OCI-LY7 (cell line): ENCODE results near the gene POPDC2. TPM values are rescaled to one million over a fixed set of nuclear protein-coding genes. Genes with fewer than 3 reads are reported as not detected.

ENCODE experiments used
- BruUV-seq: library from RNA; stranded (reverse); fragments of 400-500 nt; replicated peaks from 2 replicates; lab custom pipeline; 2021; lab: Mats Ljungman, UMichigan
- CTCF ChIA-PET: fragments of 300-600 bp; sonication (Branson Sonifier 250); formaldehyde crosslinking; loops from one replicate; lab custom pipeline; 2022; ENCODE audit warnings: antibody characterized with exemption; ENCODE audit not compliant: unreplicated experiment; lab: Charles Lee
- POLR2A ChIA-PET: fragments of 300-600 bp; sonication (Branson Sonifier 250); formaldehyde crosslinking; loops from one replicate; lab custom pipeline; 2022; ENCODE audit warnings: antibody characterized with exemption; lab: Charles Lee
- DNase-seq: peaks from one replicate; pipeline ENCODE4 v3.0.0-alpha.2; 2015; ENCODE audit warnings: low spot score
- H2AFZ ChIP-seq: fragments of 200-600 bp; sonication (generic), shearing (Covaris generic); 2 replicates; pipeline ENCODE4 v1.6.1; 2014; ENCODE audit warnings: mild to moderate bottlenecking, antibody characterized with exemption, low read length, moderate library complexity
- H3K27ac ChIP-seq: fragments of 200-600 bp; sonication (generic); 2 replicates; pipeline ENCODE4 v1.5.1; 2014; ENCODE audit warnings: mixed run types, low read depth, mild to moderate bottlenecking, moderate library complexity, low read length, inconsistent platforms; ENCODE audit not compliant: poor library complexity, severe bottlenecking
- H3K36me3 ChIP-seq: fragments of 200-600 bp; sonication (generic); 2 replicates; pipeline ENCODE4 v1.6.1; 2014; ENCODE audit warnings: mild to moderate bottlenecking, antibody characterized with exemption, low read length, moderate library complexity, mixed read lengths; ENCODE audit not compliant: insufficient read depth
- H3K4me1 ChIP-seq: fragments of 200-600 bp; sonication (generic); 2 replicates; pipeline ENCODE4 v1.5.1; 2014; ENCODE audit warnings: mild to moderate bottlenecking, low read length; ENCODE audit not compliant: insufficient read depth, poor library complexity, severe bottlenecking
- H3K4me2 ChIP-seq: fragments of 200-600 bp; sonication (generic); 2 replicates; pipeline ENCODE4 v1.6.1; 2014; ENCODE audit warnings: mild to moderate bottlenecking, low read length
- H3K4me3 ChIP-seq: fragments of 200-600 bp; sonication (generic); 2 replicates; pipeline ENCODE4 v1.5.1; 2014; ENCODE audit warnings: mild to moderate bottlenecking, low read depth, low read length; ENCODE audit not compliant: poor library complexity, severe bottlenecking
- H3K79me2 ChIP-seq: fragments of 200-600 bp; sonication (generic); 2 replicates; pipeline ENCODE4 v1.6.1; 2016; ENCODE audit warnings: low read depth, mild to moderate bottlenecking, low read length, moderate library complexity, mixed read lengths; ENCODE audit not compliant: insufficient read depth
- H3K9me2 ChIP-seq: fragments of 200-600 bp; sonication (generic); 2 replicates; pipeline ENCODE4 v1.6.1; 2016; ENCODE audit warnings: mild to moderate bottlenecking, low read length, mixed read lengths; ENCODE audit not compliant: insufficient read depth
- H3K9me3 ChIP-seq: fragments of 200-600 bp; sonication (generic); 2 replicates; pipeline ENCODE4 v1.6.1; 2014; ENCODE audit warnings: mild to moderate bottlenecking, mixed run types, low read length, mixed read lengths
- H4K20me1 ChIP-seq: fragments of 200-600 bp; sonication (generic); 2 replicates; pipeline ENCODE4 v1.6.1; 2014; ENCODE audit warnings: mild to moderate bottlenecking, antibody characterized with exemption, low read length, moderate library complexity, mixed read lengths; ENCODE audit not compliant: insufficient read depth
- CTCF ChIP-seq: fragments of 200-600 bp; sonication (generic); conservative IDR thresholded peaks from 2 replicates; pipeline ENCODE4 v1.5.1; 2014; ENCODE audit warnings: mild to moderate bottlenecking, antibody characterized with exemption, low read length, moderate library complexity, mixed read lengths
- EZH2phosphoT487 ChIP-seq: fragments of 200-600 bp; sonication (generic); IDR thresholded peaks from 2 replicates; pipeline ENCODE4 v1.6.1; 2018; ENCODE audit warnings: low read depth, borderline replicate concordance, mild to moderate bottlenecking, mixed run types, antibody characterized with exemption, low read length, moderate library complexity, mixed read lengths
- intact Hi-C: fragments of 100-400 bp; cut with micrococcal nuclease; formaldehyde crosslinking; loops from one replicate; pipeline ENCODE4 v1.10.0; 2022; ENCODE audit not compliant: unreplicated experiment
- total RNA-seq, 2 experiments: library from RNA; depleted of rRNA in 1 of 2; stranded (reverse); fragments of >200 nt in 1 of 2; shearing (Covaris generic) in 1 of 2; gene quantifications; 2 replicates each; pipeline ENCODE4 v1.2.3, GENCODE V29; 2014 to 2022

POPDC2 gene
- total RNA-seq, 2 experiments from 2014 or later: 0.16 to 1.3 TPM

DNA sequence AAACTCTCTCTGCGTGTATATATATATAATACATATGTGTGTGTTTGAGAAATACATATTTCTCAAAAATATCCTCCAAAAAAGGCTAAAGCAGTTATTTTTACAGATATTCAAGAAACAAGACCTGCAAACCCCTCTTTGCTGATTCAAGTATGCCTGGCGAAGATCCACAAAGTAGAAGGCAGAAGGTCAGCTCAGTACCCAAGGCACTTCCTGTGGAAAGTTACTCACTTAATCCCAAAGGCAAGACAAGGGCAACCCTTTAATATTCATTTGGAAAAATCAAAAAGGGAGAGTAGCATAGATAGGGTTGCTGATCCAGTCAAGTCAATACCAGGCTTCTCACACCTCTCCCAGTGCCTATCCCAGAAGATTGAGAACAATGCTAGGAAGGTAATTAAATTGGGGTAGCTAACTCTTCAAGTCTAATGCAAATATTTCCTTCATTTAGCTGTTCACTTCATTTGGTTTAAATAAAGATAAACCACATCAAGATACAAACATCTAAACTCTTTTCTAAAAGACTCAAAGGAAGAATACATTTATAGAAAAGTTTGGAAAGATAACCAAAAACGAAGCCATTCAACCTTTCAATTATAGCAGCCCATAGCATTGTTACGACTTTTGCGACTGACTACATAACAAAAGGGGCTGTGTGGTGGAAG, 9.6 kb upstream of the POPDC2 start:
- peaks cover 88% of the 10 kb centered on the region for H3K36me3 ChIP-seq
- H4K20me1 ChIP-seq: peaks cover under 1% of the 10 kb centered on the region; the same call in 1 of the 2 replicates
- TF ChIP-seq EZH2phosphoT487 (no peak), CTCF (no peak)
- ChIA-PET CTCF (no interaction called here), POLR2A (no interaction called here)
- H3K4me1 ChIP-seq: peaks cover 3% of the 10 kb centered on the region
- intact Hi-C loops: loop anchor here (10.0 kb wide), 1 partner anchor 425 kb away; the partner anchor contains the start of gene B4GALT4
- DNase-seq: no peak
- H3K9me3 ChIP-seq: no peaks in the 10 kb centered on the region
- peaks cover 4% of the 10 kb centered on the region; the same call in 1 of the 2 replicates for H3K79me2 ChIP-seq
- no TSS peak for BruUV-seq
- no peak overlapping the region for H3K27ac ChIP-seq
- no peak overlapping the region for H3K4me3 ChIP-seq
- H2AFZ ChIP-seq: no peak overlapping the region
- H3K4me2 ChIP-seq: no peak overlapping the region
- H3K9me2 ChIP-seq: no peaks in the 10 kb centered on the region

DNA sequence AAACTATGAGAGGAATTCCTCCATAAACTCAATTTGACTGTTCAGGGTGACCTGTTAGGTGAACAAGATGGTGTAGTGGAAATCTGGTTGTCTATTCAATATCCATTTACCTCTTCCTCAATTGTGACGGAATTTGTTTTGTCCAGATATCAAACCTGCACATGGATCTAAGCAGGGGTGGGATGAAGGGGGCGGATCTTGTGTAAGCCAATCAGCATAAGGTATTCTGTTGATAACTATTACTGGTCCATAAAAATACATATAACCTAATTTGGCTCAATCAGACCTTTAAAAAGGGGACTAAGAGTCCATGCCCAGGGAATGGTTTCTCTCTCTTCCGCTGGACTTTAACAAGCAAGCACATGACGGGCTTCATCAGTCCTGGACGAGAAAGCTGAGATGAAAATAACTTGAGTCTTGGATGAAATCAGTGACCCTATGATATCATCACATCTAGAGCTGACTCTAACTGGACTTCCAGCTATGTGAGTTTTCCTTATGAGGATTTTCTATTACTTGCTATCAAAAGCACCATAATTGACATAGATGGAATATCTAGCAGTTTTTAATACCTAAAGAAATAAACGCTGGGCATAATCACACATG, 5.7 kb upstream of the POPDC2 start:
- POLR2A ChIA-PET: interaction anchor here (1.1 to 2.0 kb wide), 2 partner anchors 9 to 11 kb away, joined by 6 to 8 read pairs; partner anchors contain the start of gene COX17
- no peak overlapping the region for H3K4me2 ChIP-seq
- no TSS peak for BruUV-seq
- no peak overlapping the region for H2AFZ ChIP-seq
- H3K4me3 ChIP-seq: no peak overlapping the region
- no peak for DNase-seq
- TF ChIP-seq EZH2phosphoT487: no peak
- no peak for TF ChIP-seq CTCF
- peaks cover 6% of the 10 kb centered on the region for H3K4me1 ChIP-seq
- no peaks in the 10 kb centered on the region; the same call in 1 of the 2 replicates for H3K79me2 ChIP-seq
- intact Hi-C loops: no loop called here
- no peaks in the 10 kb centered on the region for H4K20me1 ChIP-seq
- H3K27ac ChIP-seq: no peak overlapping the region
- no peaks in the 10 kb centered on the region for H3K9me2 ChIP-seq
- H3K9me3 ChIP-seq: no peaks in the 10 kb centered on the region
- peaks cover 48% of the 10 kb centered on the region for H3K36me3 ChIP-seq
- CTCF ChIA-PET: no interaction called here
